Duodenal mucosa (tissue), 2 donors: Measurements from ENCODE around the gene ZNF771.

ENCODE experiments used
- H3K27ac ChIP-seq: one replicate; pipeline ENCODE4 v1.7.0; 2013; ENCODE audit warnings: low read depth, low read length
- H3K27me3 ChIP-seq, 2 donors: one replicate each; pipeline ENCODE4 v1.7.0; 2013; ENCODE audit warnings: low read length in 2 of 2, control low read depth in 1 of 2; ENCODE audit not compliant: insufficient read depth in 2 of 2, control insufficient read depth in 1 of 2
- H3K36me3 ChIP-seq, 2 donors: one replicate each; pipeline ENCODE4 v1.7.0; 2013; ENCODE audit warnings: low read length in 2 of 2, control low read depth in 1 of 2; ENCODE audit not compliant: insufficient read depth in 2 of 2, control insufficient read depth in 1 of 2
- H3K4me1 ChIP-seq, 2 donors: one replicate each; pipeline ENCODE4 v1.7.0; 2013; ENCODE audit warnings: low read length in 2 of 2, control low read depth in 1 of 2; ENCODE audit not compliant: insufficient read depth in 2 of 2, control insufficient read depth in 1 of 2
- H3K4me3 ChIP-seq, 2 donors: one replicate each; pipeline ENCODE4 v1.7.0; 2013; ENCODE audit warnings: low read length in 2 of 2, low read depth in 1 of 2
- H3K9ac ChIP-seq, 2 donors: one replicate each; pipeline ENCODE4 v1.7.0; 2013; ENCODE audit warnings: low read length in 2 of 2, low read depth in 1 of 2
- H3K9me3 ChIP-seq, 2 donors: one replicate each; pipeline ENCODE4 v1.7.0; 2013; ENCODE audit warnings: low read length in 2 of 2, control low read depth in 1 of 2; ENCODE audit not compliant: control insufficient read depth in 1 of 2

Gene ZNF771

GRCh38 chr16:30416047-30416603, 8.7 kb downstream of the ZNF771 start:
- Histone ChIP-seq H3K27me3 (no peaks in the 10 kb centered on the region), H3K9me3 (no peaks in the 10 kb centered on the region), H3K4me1 (peaks cover 12% of the 10 kb centered on the region in 2 donors), H3K36me3 (peaks cover 0 to 27% of the 10 kb centered on the region in 2 donors), H3K4me3 (no peak overlapping the region), H3K9ac (no peak overlapping the region), H3K27ac (no peak overlapping the region)

DNA sequence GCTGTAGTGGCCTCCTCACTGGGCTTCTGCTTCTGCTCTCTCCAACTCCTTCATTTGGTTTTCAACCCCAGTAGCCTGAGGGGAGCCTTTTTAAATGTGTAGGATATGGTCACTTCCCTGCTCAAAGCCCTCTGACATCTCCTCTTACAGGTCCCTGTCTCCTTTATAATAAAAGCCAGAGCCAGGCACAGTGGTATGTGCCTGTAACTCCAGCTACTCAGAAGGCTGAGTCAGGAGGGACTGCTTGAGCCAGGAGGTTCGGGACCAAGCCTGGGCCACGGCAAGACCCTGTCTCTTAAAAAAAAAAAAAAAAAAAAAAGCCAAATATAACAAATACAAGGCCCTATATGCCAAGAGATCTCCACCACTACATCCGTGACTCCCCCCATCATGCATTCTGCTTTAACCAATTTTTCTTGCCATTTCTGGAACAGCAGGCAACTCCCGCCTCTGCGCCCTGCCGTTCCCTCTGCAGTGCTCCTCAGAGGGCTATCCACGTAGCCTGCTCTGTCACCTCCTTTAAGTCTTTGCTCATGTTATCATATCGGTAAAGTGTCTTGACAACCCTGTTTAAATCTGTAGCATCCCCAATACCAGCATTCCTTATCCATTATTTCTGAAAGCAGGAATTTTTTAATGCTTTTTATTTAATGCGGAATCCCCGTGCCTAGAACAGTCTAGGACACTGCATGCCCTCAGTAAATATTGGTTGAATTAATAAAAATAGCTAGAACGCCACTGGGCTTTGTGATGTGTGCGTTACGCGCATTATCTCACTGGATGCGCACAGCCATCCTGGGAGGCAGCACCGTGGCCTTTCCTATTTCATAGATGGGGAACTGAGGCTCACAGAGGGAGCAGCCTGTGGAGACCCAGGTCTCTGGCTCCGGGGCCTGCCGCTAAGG, 9.5 kb downstream of the ZNF771 start:
- H3K36me3 ChIP-seq, result peaks cover 0 to 24% of the 10 kb centered on the region in 2 donors
- peaks cover 12% of the 10 kb centered on the region in 2 donors for H3K4me1 ChIP-seq
- H3K27me3 ChIP-seq, result no peaks in the 10 kb centered on the region
- peak overlapping the region; percentile 59 to 77 for H3K4me3 ChIP-seq
- peak overlapping the region; percentile 79 for H3K27ac ChIP-seq
- H3K9ac ChIP-seq, result peak overlapping the region; percentile 63
- H3K9me3 ChIP-seq, result no peaks in the 10 kb centered on the region

- Histone ChIP-seq H3K4me1 (peaks cover 12% of the 10 kb centered on the region in 2 donors), H3K27ac (peak overlapping the region; percentile 79), H3K36me3 (peaks cover 0 to 24% of the 10 kb centered on the region in 2 donors), H3K9me3 (no peaks in the 10 kb centered on the region), H3K27me3 (no peaks in the 10 kb centered on the region), H3K4me3 (peak overlapping the region; percentile 59 to 77), H3K9ac (peak overlapping the region; percentile 63)
These were observed 10.3 kb downstream of the ZNF771 start for GRCh38 chr16:30417529-30418349.

- peak overlapping the region; percentile 63 for H3K9ac ChIP-seq
- H3K4me3 ChIP-seq, result peak overlapping the region; percentile 59 to 77
- peaks cover under 1 to 26% of the 10 kb centered on the region in 2 donors for H3K36me3 ChIP-seq
- no peaks in the 10 kb centered on the region for H3K9me3 ChIP-seq
- no peaks in the 10 kb centered on the region for H3K27me3 ChIP-seq
- H3K27ac ChIP-seq, result peak overlapping the region; percentile 79
- peaks cover 12% of the 10 kb centered on the region in 2 donors for H3K4me1 ChIP-seq
These were observed 11.2 kb downstream of the ZNF771 start for GRCh38 chr16:30418350-30419181.

DNA sequence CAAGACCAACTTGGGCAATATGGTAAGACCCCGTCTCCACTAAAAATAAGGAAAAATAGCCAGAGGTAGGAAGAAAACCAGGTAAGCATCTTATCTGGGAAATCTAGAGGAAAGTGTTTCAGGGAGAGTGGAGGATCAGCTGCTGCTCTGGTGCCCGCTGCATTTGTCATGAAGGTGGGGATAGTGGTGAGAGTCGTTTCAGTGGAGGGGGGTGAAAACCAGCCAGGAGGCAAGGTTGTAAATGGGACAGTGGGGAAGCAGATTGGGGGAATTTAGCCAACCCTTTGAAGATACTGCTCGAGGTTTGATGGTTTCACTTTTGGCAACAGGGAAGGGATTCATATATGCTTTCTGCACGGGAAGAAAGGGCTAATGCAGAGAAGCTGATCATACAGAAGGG, 13.6 kb downstream of the ZNF771 start:
- Histone ChIP-seq H3K27ac (no peak overlapping the region), H3K9me3 (no peaks in the 10 kb centered on the region), H3K9ac (no peak overlapping the region), H3K4me3 (no peak overlapping the region), H3K4me1 (peaks cover 12% of the 10 kb centered on the region in 2 donors), H3K27me3 (no peaks in the 10 kb centered on the region), H3K36me3 (peaks cover 13 to 43% of the 10 kb centered on the region in 2 donors)

DNA sequence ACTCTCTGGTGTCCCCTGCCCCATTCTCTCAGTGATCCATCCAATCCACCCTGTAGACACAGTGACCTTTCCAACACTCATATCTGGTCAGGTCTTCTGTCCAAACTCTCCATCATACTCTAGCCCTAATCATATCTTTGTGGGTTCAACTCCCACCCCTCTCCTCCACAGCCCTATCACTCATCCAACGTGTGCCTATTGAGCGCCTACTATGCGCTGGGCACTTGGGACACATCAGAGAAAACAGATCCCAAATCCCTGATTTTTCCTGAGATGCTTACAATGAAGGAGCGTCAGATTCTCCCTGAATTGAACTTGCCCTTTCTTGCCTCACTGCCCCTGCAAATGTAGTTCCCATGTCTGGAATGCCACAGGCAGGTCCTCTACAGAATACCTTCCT, 20.6 kb downstream of the ZNF771 start:
- no peak overlapping the region for H3K4me3 ChIP-seq
- H3K36me3 ChIP-seq, result peaks cover 13 to 34% of the 10 kb centered on the region in 2 donors
- H3K27ac ChIP-seq, result no peak overlapping the region
- H3K9me3 ChIP-seq, result no peaks in the 10 kb centered on the region
- peaks cover 16 to 18% of the 10 kb centered on the region in 2 donors for H3K4me1 ChIP-seq
- no peak overlapping the region for H3K9ac ChIP-seq
- no peaks in the 10 kb centered on the region for H3K27me3 ChIP-seq

DNA sequence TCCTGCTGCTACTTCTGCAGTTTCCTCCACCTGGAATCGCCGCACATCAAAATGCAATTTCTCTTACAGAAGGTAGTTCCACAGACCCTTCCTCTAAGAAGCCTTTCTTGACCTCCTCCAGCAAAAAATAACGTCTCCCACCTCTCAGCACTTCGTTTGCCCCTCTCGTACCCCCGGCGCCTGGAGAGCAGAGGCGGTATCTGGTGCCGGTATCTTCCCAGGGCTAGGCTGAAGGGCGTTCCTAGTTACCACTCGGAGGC, 21.9 kb downstream of the ZNF771 start:
- no peak overlapping the region for H3K27ac ChIP-seq
- H3K4me3 ChIP-seq, result peak overlapping the region; percentile 86 to 90
- H3K9me3 ChIP-seq, result no peaks in the 10 kb centered on the region
- no peaks in the 10 kb centered on the region for H3K27me3 ChIP-seq
- peak overlapping the region; percentile 81 to 85 for H3K9ac ChIP-seq
- peaks cover 4 to 23% of the 10 kb centered on the region in 2 donors for H3K36me3 ChIP-seq
- H3K4me1 ChIP-seq, result peaks cover 16 to 18% of the 10 kb centered on the region in 2 donors

DNA sequence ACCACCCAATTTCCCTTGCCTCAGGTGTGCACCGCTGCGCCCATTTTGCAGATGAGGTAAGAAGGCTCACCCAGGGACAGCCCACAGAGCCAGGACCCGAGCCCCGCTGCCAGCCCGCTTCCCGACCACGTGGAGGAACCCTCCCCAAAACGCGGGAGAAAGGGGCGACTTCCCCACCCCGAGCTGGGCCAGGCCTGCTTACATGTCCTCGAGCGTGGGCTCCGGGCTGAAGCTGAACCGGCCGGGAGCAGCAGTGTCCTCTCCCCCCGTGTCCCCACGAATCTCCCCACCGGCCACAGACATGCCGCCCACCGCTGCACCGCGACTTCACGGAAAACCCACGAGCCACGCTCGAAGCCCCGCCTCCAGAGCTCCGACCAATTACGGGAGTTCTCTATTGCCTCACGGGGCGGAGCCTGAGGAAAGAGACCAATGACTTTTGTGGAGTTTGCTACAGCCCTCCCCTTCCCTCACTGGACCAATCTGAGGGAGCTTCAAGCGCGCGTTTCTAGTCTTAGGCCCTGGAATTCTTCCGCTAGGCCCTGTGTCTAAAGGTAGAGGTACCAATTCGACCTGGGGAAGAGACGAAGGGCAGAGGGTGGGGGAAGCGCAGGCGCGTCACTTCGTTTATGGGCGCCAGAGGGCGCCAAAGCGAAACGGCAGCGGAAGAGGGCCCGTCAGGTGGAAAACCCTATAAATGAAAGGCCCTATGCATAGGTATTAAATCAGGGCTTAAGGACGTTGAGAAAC, 22.4 kb downstream of the ZNF771 start, which contains the start of gene DCTPP1:
Gene DCTPP1 (minus strand): TSS at position 353 of the 750 bp plus-strand sequence. CDS start 50 bp downstream, at position 303.
- Histone ChIP-seq H3K9ac (peak within 1 kb of the TSS; percentile 81 to 85), H3K27me3 (no peaks in the 10 kb centered on the region), H3K4me1 (peaks cover 16 to 18% of the 10 kb centered on the region in 2 donors), H3K9me3 (no peaks in the 10 kb centered on the region), H3K36me3 (peaks cover 0 to 18% of the 10 kb centered on the region in 2 donors), H3K4me3 (peak within 1 kb of the TSS; percentile 86 to 90), H3K27ac (peak within 1 kb of the TSS; percentile 43)

GRCh38 chr16:30430428-30430970, 23.1 kb downstream of the ZNF771 start:
- peak overlapping the region; percentile 70 to 85 for H3K9ac ChIP-seq
- H3K4me1 ChIP-seq, result peaks cover 16 to 18% of the 10 kb centered on the region in 2 donors
- H3K4me3 ChIP-seq, result peak overlapping the region; percentile 86 to 90
- no peaks in the 10 kb centered on the region for H3K9me3 ChIP-seq
- no peak overlapping the region for H3K27ac ChIP-seq
- peaks cover 0 to 15% of the 10 kb centered on the region in 2 donors for H3K36me3 ChIP-seq
- no peaks in the 10 kb centered on the region for H3K27me3 ChIP-seq
